GM08714 (cell line): Measurements from ENCODE around the gene SLC25A45.

Experiments
- H3K4me3 ChIP-seq: fragments of 200-500 bp; sonication (Bioruptor generic); 2 replicates; pipeline ENCODE4 v1.5.1; 2014; ENCODE audit warnings: mild to moderate bottlenecking, low read length, inconsistent platforms
- ZNF274 ChIP-seq: IDR thresholded peaks from 2 replicates; pipeline ENCODE4 v1.6.1; 2012; ENCODE audit warnings: mild to moderate bottlenecking, low read depth, low read length

SLC25A45 gene

GRCh38 chr11:65403607-65404121 is 21.2 kb upstream of the SLC25A45 start:
- no peak for TF ChIP-seq ZNF274
- no peak overlapping the region; the same call in 1 of the 2 replicates for H3K4me3 ChIP-seq

- no peak overlapping the region for H3K4me3 ChIP-seq
- no peak for TF ChIP-seq ZNF274
Observed at GRCh38 chr11:65402790-65403189, 20.3 kb upstream of the SLC25A45 start.

GRCh38 chr11:65401803-65402248 is 19.4 kb upstream of the SLC25A45 start:
- H3K4me3 ChIP-seq = no peak overlapping the region
- TF ChIP-seq ZNF274 = no peak

GRCh38 chr11:65401073-65401802 is 18.8 kb upstream of the SLC25A45 start:
- no peak for TF ChIP-seq ZNF274
- no peak overlapping the region for H3K4me3 ChIP-seq

GRCh38 chr11:65400307-65401072 is 18.0 kb upstream of the SLC25A45 start:
- no peak overlapping the region for H3K4me3 ChIP-seq
- TF ChIP-seq ZNF274 = no peak

GRCh38 chr11:65399845-65400244 is 17.4 kb upstream of the SLC25A45 start:
- TF ChIP-seq ZNF274 = no peak
- H3K4me3 ChIP-seq = no peak overlapping the region

- H3K4me3 ChIP-seq = no peak overlapping the region
- no peak for TF ChIP-seq ZNF274
Observed at GRCh38 chr11:65399249-65399648, 16.8 kb upstream of the SLC25A45 start.

GRCh38 chr11:65398362-65398910 is 16.0 kb upstream of the SLC25A45 start:
- no peak overlapping the region for H3K4me3 ChIP-seq
- no peak for TF ChIP-seq ZNF274

GRCh38 chr11:65396769-65397745 is 14.6 kb upstream of the SLC25A45 start:
- TF ChIP-seq ZNF274 = no peak
- no peak overlapping the region for H3K4me3 ChIP-seq

- H3K4me3 ChIP-seq = no peak overlapping the region
- TF ChIP-seq ZNF274 = no peak
Observed at GRCh38 chr11:65395961-65396530, 13.6 kb upstream of the SLC25A45 start.

GRCh38 chr11:65394125-65394536 is 11.7 kb upstream of the SLC25A45 start:
- no peak overlapping the region for H3K4me3 ChIP-seq
- TF ChIP-seq ZNF274 = no peak

- TF ChIP-seq ZNF274 = no peak
- no peak overlapping the region for H3K4me3 ChIP-seq
Observed at GRCh38 chr11:65393513-65394079, 11.2 kb upstream of the SLC25A45 start.

GRCh38 chr11:65392899-65393298 is 10.5 kb upstream of the SLC25A45 start:
- no peak overlapping the region for H3K4me3 ChIP-seq
- no peak for TF ChIP-seq ZNF274
